ENCODE measurements around the gene LIPE. TPM values are rescaled to one million over a fixed set of nuclear protein-coding genes. Genes with fewer than 3 reads are reported as not detected.
"Not testable (repeated sequence)": the region's sequence is repeated elsewhere in the genome, so short reads cannot be mapped to it uniquely, and the experiment has no call there.

Gene LIPE
- total RNA-seq, 1 experiment from 2014 or later = 21.7 TPM

GRCh38 chr19:42466521-42467182 is 39.5 kb upstream of the LIPE start:
- CTCF ChIA-PET = interaction anchor here (0.8 to 1.0 kb wide), 3 partner anchors 11 to 63 kb away, joined by 3 to 4 read pairs (median 3); no protein-coding TSS in a partner anchor
- no peaks in the 10 kb centered on the region for H3K9me3 Mint-ChIP-seq (ENCODE audit: unreplicated experiment)

DNA sequence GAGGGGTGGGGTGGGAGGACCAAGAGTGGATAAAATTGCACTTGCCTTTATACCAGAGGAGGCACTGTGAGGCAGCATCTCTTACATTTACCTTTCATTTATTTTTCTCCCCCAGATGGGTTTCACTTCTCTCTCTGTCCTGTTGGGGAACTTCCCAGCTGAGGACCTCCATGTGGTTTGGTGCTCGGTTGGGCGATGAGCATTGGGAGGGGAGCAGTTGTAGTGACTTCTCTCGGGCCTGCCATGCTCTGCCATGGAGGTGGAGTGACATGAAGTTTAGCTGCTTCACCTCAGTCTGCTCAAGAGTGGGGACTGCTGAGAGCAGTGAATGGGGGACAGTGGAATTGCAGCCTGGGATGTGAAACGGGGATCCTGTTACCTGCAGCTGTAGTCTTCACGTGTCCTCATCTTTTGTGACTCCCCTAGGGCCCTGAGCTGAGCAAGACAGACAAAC is 38.7 kb upstream of the LIPE start:
- Histone ChIP-seq H3K9me3 (no peaks in the 10 kb centered on the region), H3K4me1 (no peaks in the 10 kb centered on the region), H3K4me3 (ENCODE audit: low read depth, low read length) (no peak overlapping the region), H3K27me3 (replicated peaks; ENCODE audit: control insufficient read depth, insufficient read depth, low read length) (no peaks in the 10 kb centered on the region), H3K36me3 (ENCODE audit: control insufficient read depth, insufficient read depth, low read length) (no peaks in the 10 kb centered on the region)
- peaks cover 17% of the 10 kb centered on the region for H3K4me1 Mint-ChIP-seq (ENCODE audit: low read depth, unreplicated experiment)
- POLR2A ChIA-PET = no interaction called here
- H3K27ac Mint-ChIP-seq (ENCODE audit: unreplicated experiment) = no peak overlapping the region
- intact Hi-C loops (cut with micrococcal nuclease; ENCODE audit: unreplicated experiment) = no loop called here
- H3K4me3 Mint-ChIP-seq (ENCODE audit: unreplicated experiment) = no peak overlapping the region
- no peaks in the 10 kb centered on the region for H3K27me3 Mint-ChIP-seq (ENCODE audit: insufficient read depth, unreplicated experiment)
- H3K36me3 Mint-ChIP-seq (ENCODE audit: insufficient read depth, unreplicated experiment) = no peaks in the 10 kb centered on the region
- no TSS peak for BruUV-seq (replicated peaks)
- DNase-seq = no peak
- no peaks in the 10 kb centered on the region for H3K9me3 Mint-ChIP-seq (ENCODE audit: unreplicated experiment)
- CTCF ChIA-PET = interaction anchor here (0.9 to 1.0 kb wide), 2 partner anchors 10 to 22 kb away, joined by 3 read pairs; no protein-coding TSS in a partner anchor
- TF ChIP-seq CTCF (IDR thresholded peaks at IDR 0.05; ENCODE audit: insufficient read depth in 1 of 2, low read depth in 1 of 2, low read length in 1 of 2, severe bottlenecking in 1 of 2, unreplicated experiment in 1 of 2) = no peak

More at GRCh38 chr19:42466521-42467182, 39.5 kb upstream of the LIPE start:
- POLR2A ChIA-PET = no interaction called here
- Histone ChIP-seq H3K36me3 (ENCODE audit: control insufficient read depth, insufficient read depth, low read length) (no peaks in the 10 kb centered on the region), H3K27me3 (replicated peaks; ENCODE audit: control insufficient read depth, insufficient read depth, low read length) (no peaks in the 10 kb centered on the region), H3K4me3 (ENCODE audit: low read depth, low read length) (no peak overlapping the region), H3K4me1 (no peaks in the 10 kb centered on the region), H3K9me3 (no peaks in the 10 kb centered on the region)
- H3K27me3 Mint-ChIP-seq (ENCODE audit: insufficient read depth, unreplicated experiment) = no peaks in the 10 kb centered on the region
- intact Hi-C loops (cut with micrococcal nuclease; ENCODE audit: unreplicated experiment) = no loop called here
- no peak overlapping the region for H3K27ac Mint-ChIP-seq (ENCODE audit: unreplicated experiment)
- DNase-seq = no peak
- BruUV-seq (replicated peaks) = no TSS peak
- H3K4me3 Mint-ChIP-seq (ENCODE audit: unreplicated experiment) = no peak overlapping the region
- peaks cover 17% of the 10 kb centered on the region for H3K4me1 Mint-ChIP-seq (ENCODE audit: low read depth, unreplicated experiment)
- no peaks in the 10 kb centered on the region for H3K36me3 Mint-ChIP-seq (ENCODE audit: insufficient read depth, unreplicated experiment)
- no peak for TF ChIP-seq CTCF (IDR thresholded peaks at IDR 0.05; ENCODE audit: insufficient read depth in 1 of 2, low read depth in 1 of 2, low read length in 1 of 2, severe bottlenecking in 1 of 2, unreplicated experiment in 1 of 2)

- no peaks in the 10 kb centered on the region for H3K9me3 Mint-ChIP-seq (ENCODE audit: unreplicated experiment)
- H3K4me3 Mint-ChIP-seq (ENCODE audit: unreplicated experiment) = no peak overlapping the region
- H3K4me1 ChIP-seq = no peaks in the 10 kb centered on the region
- ChIA-PET CTCF (interaction anchor here (1.3 kb wide), 1 partner anchor 68 kb away, joined by 3 read pairs; no protein-coding TSS in a partner anchor), POLR2A (interaction anchor here (0.8 kb wide), 1 partner anchor 46 kb away, joined by 4 read pairs; no protein-coding TSS in a partner anchor)
- no TSS peak for BruUV-seq (replicated peaks)
- H3K9me3 ChIP-seq = no peaks in the 10 kb centered on the region
- H3K27me3 Mint-ChIP-seq (ENCODE audit: insufficient read depth, unreplicated experiment) = no peaks in the 10 kb centered on the region
- no peaks in the 10 kb centered on the region for H3K36me3 ChIP-seq (ENCODE audit: control insufficient read depth, insufficient read depth, low read length)
- no peak overlapping the region for H3K27ac Mint-ChIP-seq (ENCODE audit: unreplicated experiment)
- H3K4me1 Mint-ChIP-seq (ENCODE audit: low read depth, unreplicated experiment) = peaks cover 13% of the 10 kb centered on the region
- H3K27me3 ChIP-seq (replicated peaks; ENCODE audit: control insufficient read depth, insufficient read depth, low read length) = no peaks in the 10 kb centered on the region
- H3K4me3 ChIP-seq (ENCODE audit: low read depth, low read length) = no peak overlapping the region
- no peak for DNase-seq
- H3K36me3 Mint-ChIP-seq (ENCODE audit: insufficient read depth, unreplicated experiment) = no peaks in the 10 kb centered on the region
- intact Hi-C loops (cut with micrococcal nuclease; ENCODE audit: unreplicated experiment) = no loop called here
- TF ChIP-seq CTCF (IDR thresholded peaks at IDR 0.05; ENCODE audit: insufficient read depth in 1 of 2, low read depth in 1 of 2, low read length in 1 of 2, severe bottlenecking in 1 of 2, unreplicated experiment in 1 of 2) = no peak
These were observed 34.6 kb upstream of the LIPE start for GRCh38 chr19:42461700-42462324.

DNA sequence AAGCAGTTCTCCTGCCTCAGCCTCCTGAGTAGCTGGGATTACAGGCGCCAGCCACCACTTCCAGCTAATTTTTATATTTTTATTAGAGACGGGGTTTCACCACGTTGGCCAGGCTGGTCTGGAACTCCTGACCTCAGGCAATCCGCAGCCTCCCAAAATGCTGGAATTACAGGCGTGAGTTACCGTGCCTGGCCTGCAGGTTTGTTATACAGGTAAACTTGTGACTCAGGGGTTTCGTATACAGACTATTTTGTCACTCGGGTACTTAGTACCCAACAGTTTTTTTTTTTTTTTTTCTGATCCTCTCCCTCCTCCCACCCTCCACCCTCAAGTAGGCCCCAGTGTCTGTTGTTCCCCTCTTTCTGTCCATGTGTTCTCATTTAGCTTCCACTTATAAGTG is 34.0 kb upstream of the LIPE start:
- H3K4me1 ChIP-seq; BruUV-seq (replicated peaks); H3K36me3 Mint-ChIP-seq (ENCODE audit: insufficient read depth, unreplicated experiment); H3K4me3 ChIP-seq (ENCODE audit: low read depth, low read length); CTCF ChIA-PET; intact Hi-C loops (cut with micrococcal nuclease; ENCODE audit: unreplicated experiment); H3K27ac Mint-ChIP-seq (ENCODE audit: unreplicated experiment); H3K9me3 ChIP-seq; H3K4me3 Mint-ChIP-seq (ENCODE audit: unreplicated experiment); H3K9me3 Mint-ChIP-seq (ENCODE audit: unreplicated experiment); H3K27me3 Mint-ChIP-seq (ENCODE audit: insufficient read depth, unreplicated experiment); H3K27me3 ChIP-seq (replicated peaks; ENCODE audit: control insufficient read depth, insufficient read depth, low read length); H3K36me3 ChIP-seq (ENCODE audit: control insufficient read depth, insufficient read depth, low read length); DNase-seq: not testable (repeated sequence)
- POLR2A ChIA-PET = interaction anchor here (0.8 kb wide), 1 partner anchor 47 kb away, joined by 4 read pairs; no protein-coding TSS in a partner anchor
- H3K4me1 Mint-ChIP-seq (ENCODE audit: low read depth, unreplicated experiment) = peaks cover 11% of the 10 kb centered on the region
